Prostate gland (tissue), 2 donors: ENCODE data around the gene STAC2.

Experiments
- CTCF ChIP-seq, 4 experiments: fragments of 200-600 bp in 2 of 4; fragments of 450-650 bp in 2 of 4; sonication (generic) in 2 of 4; IDR thresholded peaks; 1 replicate in 3 of 4; 2 replicates in 1 of 4; pipeline ENCODE4 v1.5.1; 2016 to 2019; ENCODE audit warnings: antibody characterized with exemption in 4 of 4, mild to moderate bottlenecking in 2 of 4, moderate library complexity in 2 of 4
- POLR2A ChIP-seq: fragments of 450-650 bp; IDR thresholded peaks from one replicate; pipeline ENCODE4 v1.6.1; 2016; ENCODE audit warnings: antibody characterized with exemption, mild to moderate bottlenecking
- POLR2AphosphoS5 ChIP-seq: sonication (generic); formaldehyde crosslinking; IDR thresholded peaks from one replicate; pipeline ENCODE4 v1.6.1; 2017; ENCODE audit warnings: antibody characterized with exemption

- TF ChIP-seq POLR2A (no peak), CTCF (IDR thresholded peaks at IDR 0.05) (no peak), POLR2AphosphoS5 (no peak)
These were observed 27.2 kb upstream of the STAC2 start for GRCh38 chr17:39252788-39253460.
